Large intestine (tissue), 3 donors: Measurements from ENCODE around the gene ARSB. TPM values are rescaled to one million over a fixed set of nuclear protein-coding genes. Genes with fewer than 3 reads are reported as not detected.
"Not testable (repeated sequence)": the region's sequence is repeated elsewhere in the genome, so short reads cannot be mapped to it uniquely, and the experiment has no call there.

Experiments
- DNase-seq, 2 donors: peaks; one replicate each; pipeline versions ENCODE4 v3.0.0 to v3.0.0-alpha.2; 2013
- H3K27ac ChIP-seq: one replicate; pipeline ENCODE4 v1.5.1; 2013; ENCODE audit warnings: low read length
- H3K27me3 ChIP-seq: 2 replicates; pipeline ENCODE4 v1.6.1; 2013; ENCODE audit warnings: low read length; ENCODE audit not compliant: control insufficient read depth, insufficient read depth
- H3K36me3 ChIP-seq: 2 replicates; pipeline ENCODE4 v1.6.1; 2013; ENCODE audit warnings: low read length; ENCODE audit not compliant: control insufficient read depth, insufficient read depth
- H3K4me1 ChIP-seq: one replicate; pipeline ENCODE4 v1.6.1; 2013; ENCODE audit warnings: low read length; ENCODE audit not compliant: control insufficient read depth, insufficient read depth
- H3K4me3 ChIP-seq: one replicate; pipeline ENCODE4 v1.5.1; 2013; ENCODE audit warnings: low read length
- H3K9me3 ChIP-seq: one replicate; pipeline ENCODE4 v1.6.1; 2013; ENCODE audit warnings: mild to moderate bottlenecking, low read depth, low read length, moderate library complexity; ENCODE audit not compliant: control insufficient read depth
- WGBS: methylation state at CpG from one replicate; pipeline ENCODE4 v1.1.5; 2013; ENCODE audit warnings: low lambda C conversion rate; ENCODE audit not compliant: insufficient coverage; 5-methylcytosine and 5-hydroxymethylcytosine counted together
- polyA plus RNA-seq: library from polyadenylated mRNA; unstranded; fragments of 120-200 nt; gene quantifications from one replicate; pipeline ENCODE4 v1.2.1, GENCODE V29; 2013

The ARSB gene
- polyA plus RNA-seq, 1 donor, result 17.9 TPM

GRCh38 chr5:78922879-78923621, 62.1 kb downstream of the ARSB start:
- Histone ChIP-seq H3K4me1 (peaks cover 14% of the 10 kb centered on the region), H3K27me3 (no peaks in the 10 kb centered on the region), H3K9me3 (no peaks in the 10 kb centered on the region), H3K36me3 (peaks cover 2% of the 10 kb centered on the region), H3K4me3 (no peak overlapping the region), H3K27ac (no peak overlapping the region)
- DNase-seq, result no peak
- WGBS, result 100% methylated on average over 1 of the region's 8 CpGs

GRCh38 chr5:78920604-78921003, 64.5 kb downstream of the ARSB start:
- Histone ChIP-seq H3K4me1 (peaks cover 9% of the 10 kb centered on the region), H3K36me3 (peaks cover 2% of the 10 kb centered on the region), H3K27me3 (no peaks in the 10 kb centered on the region), H3K4me3 (no peak overlapping the region), H3K9me3 (no peaks in the 10 kb centered on the region), H3K27ac (no peak overlapping the region)
- no CpG with 5 or more reads among the region's 2 CpGs for WGBS
- peak in 1 of 2 donors; percentile 28 for DNase-seq

GRCh38 chr5:78919796-78920195, 65.3 kb downstream of the ARSB start:
- H3K27me3 ChIP-seq, result no peaks in the 10 kb centered on the region
- H3K9me3 ChIP-seq, result no peaks in the 10 kb centered on the region
- WGBS, result no CpG with 5 or more reads among the region's 1 CpG
- H3K4me3 ChIP-seq, result no peak overlapping the region
- DNase-seq, result no peak
- peaks cover 2% of the 10 kb centered on the region for H3K36me3 ChIP-seq
- H3K4me1 ChIP-seq, result peaks cover 6% of the 10 kb centered on the region
- H3K27ac ChIP-seq, result no peak overlapping the region

- WGBS, result 92% methylated on average over 2 of the region's 5 CpGs
- no peak overlapping the region for H3K27ac ChIP-seq
- H3K9me3 ChIP-seq, result no peaks in the 10 kb centered on the region
These were observed 69.1 kb downstream of the ARSB start for GRCh38 chr5:78916044-78916443.

GRCh38 chr5:78915170-78915569, 69.9 kb downstream of the ARSB start:
- WGBS, result no CpG with 5 or more reads among the region's 3 CpGs
- H3K36me3 ChIP-seq, result no peaks in the 10 kb centered on the region
- H3K4me3 ChIP-seq, result no peak overlapping the region
- H3K27me3 ChIP-seq, result no peaks in the 10 kb centered on the region
- no peaks in the 10 kb centered on the region for H3K9me3 ChIP-seq
- no peaks in the 10 kb centered on the region for H3K4me1 ChIP-seq
- DNase-seq, result peak in 1 of 2 donors; percentile 45
- H3K27ac ChIP-seq, result no peak overlapping the region

More at GRCh38 chr5:78916044-78916443, 69.1 kb downstream of the ARSB start:
- H3K27me3 ChIP-seq, result no peaks in the 10 kb centered on the region
- no peaks in the 10 kb centered on the region for H3K36me3 ChIP-seq
- no peak for DNase-seq
- H3K4me1 ChIP-seq, result no peaks in the 10 kb centered on the region
- H3K4me3 ChIP-seq, result no peak overlapping the region

- H3K36me3 ChIP-seq, result no peaks in the 10 kb centered on the region
- H3K4me3 ChIP-seq, result no peak overlapping the region
- H3K4me1 ChIP-seq, result peaks cover 12% of the 10 kb centered on the region
- no CpG with 5 or more reads among the region's 7 CpGs for WGBS
- H3K9me3 ChIP-seq, result no peaks in the 10 kb centered on the region
- no peak overlapping the region for H3K27ac ChIP-seq
- H3K27me3 ChIP-seq, result no peaks in the 10 kb centered on the region
- no peak for DNase-seq
These were observed 72.3 kb downstream of the ARSB start for GRCh38 chr5:78912811-78913210.

GRCh38 chr5:78912085-78912771, 72.9 kb downstream of the ARSB start:
- peaks cover 16% of the 10 kb centered on the region for H3K4me1 ChIP-seq
- no peaks in the 10 kb centered on the region for H3K36me3 ChIP-seq
- H3K27ac ChIP-seq, result peak overlapping the region; percentile 25
- no peak overlapping the region for H3K4me3 ChIP-seq
- peak in 1 of 2 donors; percentile 26 for DNase-seq
- H3K27me3 ChIP-seq, result no peaks in the 10 kb centered on the region
- no CpG with 5 or more reads among the region's 5 CpGs for WGBS
- H3K9me3 ChIP-seq, result no peaks in the 10 kb centered on the region

- H3K27ac ChIP-seq, H3K27me3 ChIP-seq, H3K9me3 ChIP-seq, DNase-seq, H3K4me3 ChIP-seq, H3K36me3 ChIP-seq: not testable (repeated sequence)
- WGBS, result no CpG with 5 or more reads among the region's 9 CpGs
- H3K4me1 ChIP-seq, result peaks cover 25% of the 10 kb centered on the region
These were observed 75.7 kb downstream of the ARSB start for GRCh38 chr5:78909224-78909983.

GRCh38 chr5:78908173-78909061, 76.7 kb downstream of the ARSB start:
- peaks cover 25% of the 10 kb centered on the region for H3K4me1 ChIP-seq
- WGBS, result no CpG with 5 or more reads among the region's 12 CpGs

More at GRCh38 chr5:78908173-78909061, 76.7 kb downstream of the ARSB start:
- H3K4me3 ChIP-seq, result no peak overlapping the region
- H3K36me3 ChIP-seq, result no peaks in the 10 kb centered on the region
- DNase-seq, result peak; percentile 29 to 73
- H3K27ac ChIP-seq, result peak overlapping the region; percentile 25
- H3K27me3 ChIP-seq, result no peaks in the 10 kb centered on the region
- no peaks in the 10 kb centered on the region for H3K9me3 ChIP-seq
